PC-3 (cell line): ENCODE measurements around the gene STK33. TPM values are rescaled to one million over a fixed set of nuclear protein-coding genes. Genes with fewer than 3 reads are reported as not detected.
A peak's percentile ranks its signal among the peaks of the same experiment; 100 is the strongest.

ENCODE experiments used
- ATAC-seq: fragments of 200-7000 bp; cut with Tn5 transposase; 2 replicates; pipeline ENCODE4 v1.9.1; 2020; ENCODE audit warnings: mild to moderate bottlenecking, moderate library complexity
- BruUV-seq: library from RNA; stranded (reverse); fragments of 400-500 nt; replicated peaks from 2 replicates; lab custom pipeline; 2021; lab: Mats Ljungman, UMichigan
- CTCF ChIA-PET: fragments of 300-600 bp; sonication (Branson Sonifier 250); formaldehyde crosslinking; loops from one replicate; lab custom pipeline; 2022; ENCODE audit warnings: antibody characterized with exemption; lab: Charles Lee
- POLR2A ChIA-PET: fragments of 300-600 bp; sonication (Branson Sonifier 250); formaldehyde crosslinking; loops from one replicate; lab custom pipeline; 2022; ENCODE audit warnings: antibody characterized with exemption; ENCODE audit not compliant: unreplicated experiment; lab: Charles Lee
- DNase-seq: peaks from one replicate; pipeline ENCODE4 v3.0.0-alpha.2; 2015
- H2AFZ ChIP-seq: fragments of 300-600 bp; sonication (generic); 2 replicates; pipeline ENCODE4 v1.6.0; 2016; ENCODE audit warnings: antibody characterized with exemption, low read length
- H3F3A ChIP-seq: fragments of 300-600 bp; sonication (generic); one replicate; pipeline ENCODE4 v1.6.0; 2017; ENCODE audit warnings: antibody characterized with exemption, low read length, control low read depth, mild to moderate bottlenecking; ENCODE audit not compliant: unreplicated experiment
- H3K27ac ChIP-seq: fragments of 300-600 bp; sonication (generic); 2 replicates; pipeline ENCODE4 v1.5.1; 2016; ENCODE audit warnings: mild to moderate bottlenecking, low read length
- H3K27me3 ChIP-seq: fragments of 300-600 bp; sonication (generic); 2 replicates; pipeline ENCODE4 v1.6.1; 2016; ENCODE audit warnings: low read length, mixed read lengths
- H3K36me3 ChIP-seq: fragments of 300-600 bp; sonication (generic); 2 replicates; pipeline ENCODE4 v1.6.1; 2016; ENCODE audit warnings: low read depth, mixed run types, low read length, mixed read lengths
- H3K4me1 ChIP-seq: fragments of 300-600 bp; sonication (generic); 2 replicates; pipeline ENCODE4 v1.5.1; 2016; ENCODE audit warnings: low read length; ENCODE audit not compliant: insufficient read depth
- H3K4me2 ChIP-seq: fragments of 300-600 bp; sonication (generic); 2 replicates; pipeline ENCODE4 v1.6.0; 2016; ENCODE audit warnings: low read length
- H3K4me3 ChIP-seq: fragments of 300-600 bp; sonication (generic); 2 replicates; pipeline ENCODE4 v1.5.1; 2016; ENCODE audit warnings: mild to moderate bottlenecking, low read length, mixed read lengths
- H3K79me2 ChIP-seq: fragments of 300-600 bp; sonication (generic); 2 replicates; pipeline ENCODE4 v1.6.1; 2017; ENCODE audit warnings: low read length, mixed read lengths
- H3K9ac ChIP-seq: fragments of 300-600 bp; sonication (generic); 2 replicates; pipeline ENCODE4 v1.6.0; 2016; ENCODE audit warnings: mild to moderate bottlenecking, low read length
- H3K9me2 ChIP-seq: fragments of 300-600 bp; sonication (generic); replicated peaks from 2 replicates; pipeline ENCODE4 v1.6.1; 2016; ENCODE audit warnings: mixed run types, low read length, mixed read lengths
- H3K9me3 ChIP-seq: fragments of 300-600 bp; sonication (generic); 2 replicates; pipeline ENCODE4 v1.6.1; 2016; ENCODE audit warnings: low read length, mixed read lengths
- H4K20me1 ChIP-seq: fragments of 300-600 bp; sonication (generic); 2 replicates; pipeline ENCODE4 v1.6.1; 2016; ENCODE audit warnings: low read length, mixed read lengths
- CTCF ChIP-seq: fragments of 300-600 bp; sonication (generic); conservative IDR thresholded peaks from 2 replicates; pipeline ENCODE4 v1.5.1; 2017; ENCODE audit warnings: antibody characterized with exemption, low read depth, mild to moderate bottlenecking, low read length
- EZH2 ChIP-seq: fragments of 300-600 bp; sonication (generic); IDR thresholded peaks from one replicate; pipeline ENCODE4 v1.6.1; 2017; ENCODE audit warnings: antibody characterized with exemption, mild to moderate bottlenecking, low read length; ENCODE audit not compliant: unreplicated experiment
- EZH2phosphoT487 ChIP-seq: fragments of 300-600 bp; sonication (generic); IDR thresholded peaks from 2 replicates; pipeline ENCODE4 v1.6.1; 2018; ENCODE audit warnings: mild to moderate bottlenecking, antibody characterized with exemption, low read length, borderline replicate concordance
- intact Hi-C: fragments of 100-400 bp; cut with micrococcal nuclease; formaldehyde crosslinking; loops from 2 replicates; pipeline ENCODE4 v1.9.0; 2023
- total RNA-seq: library from RNA; depleted of rRNA; stranded (reverse); fragments of >200 nt; gene quantifications from 2 replicates; pipeline ENCODE4 v1.2.3, GENCODE V29; 2014

The STK33 gene
- total RNA-seq, 1 experiment from 2014 or later: not detected

- POLR2A ChIA-PET: interaction anchor here (0.6 kb wide), 1 partner anchor 799 kb away, joined by 3 read pairs; no protein-coding TSS in a partner anchor
These were observed 7.2 kb downstream of the STK33 start for GRCh38 chr11:8586805-8587204.

GRCh38 chr11:8586184-8586583 is 7.8 kb downstream of the STK33 start:
- Histone ChIP-seq H3K27me3 (no peaks in the 10 kb centered on the region), H3K9me2 (no peaks in the 10 kb centered on the region), H3K4me2 (no peak overlapping the region), H3K9me3 (no peaks in the 10 kb centered on the region), H4K20me1 (no peaks in the 10 kb centered on the region), H3K79me2 (no peaks in the 10 kb centered on the region), H3K4me3 (no peak overlapping the region), H3F3A (no peaks in the 10 kb centered on the region), H2AFZ (no peak overlapping the region), H3K4me1 (no peaks in the 10 kb centered on the region), H3K9ac (no peak overlapping the region), H3K36me3 (no peaks in the 10 kb centered on the region), H3K27ac (no peak overlapping the region)
- BruUV-seq: no TSS peak
- no peak for ATAC-seq
- CTCF ChIA-PET: no interaction called here
- intact Hi-C loops: no loop called here
- TF ChIP-seq EZH2: no peak
- no peak for TF ChIP-seq EZH2phosphoT487
- no peak for TF ChIP-seq CTCF
- POLR2A ChIA-PET: no interaction called here
- no peak for DNase-seq

More at GRCh38 chr11:8586805-8587204, 7.2 kb downstream of the STK33 start:
- H4K20me1 ChIP-seq: no peaks in the 10 kb centered on the region
- H3K27ac ChIP-seq: no peak overlapping the region
- no TSS peak for BruUV-seq
- H3K9ac ChIP-seq: no peak overlapping the region
- no peaks in the 10 kb centered on the region for H3K9me2 ChIP-seq
- H2AFZ ChIP-seq: no peak overlapping the region
- H3K4me3 ChIP-seq: no peak overlapping the region
- intact Hi-C loops: no loop called here
- DNase-seq (peak; percentile 14), ATAC-seq (no peak)
- H3K36me3 ChIP-seq: no peaks in the 10 kb centered on the region
- no peaks in the 10 kb centered on the region for H3K4me1 ChIP-seq
- no peak overlapping the region for H3K4me2 ChIP-seq
- H3F3A ChIP-seq: no peaks in the 10 kb centered on the region
- TF ChIP-seq CTCF (no peak), EZH2 (no peak), EZH2phosphoT487 (no peak)
- CTCF ChIA-PET: no interaction called here
- H3K79me2 ChIP-seq: no peaks in the 10 kb centered on the region
- no peaks in the 10 kb centered on the region for H3K9me3 ChIP-seq
- H3K27me3 ChIP-seq: no peaks in the 10 kb centered on the region

- Histone ChIP-seq H4K20me1 (no peaks in the 10 kb centered on the region), H3F3A (no peaks in the 10 kb centered on the region), H3K36me3 (no peaks in the 10 kb centered on the region), H3K4me3 (no peak overlapping the region), H3K9me2 (no peaks in the 10 kb centered on the region), H3K27me3 (no peaks in the 10 kb centered on the region), H3K79me2 (no peaks in the 10 kb centered on the region), H2AFZ (no peak overlapping the region), H3K9ac (no peak overlapping the region), H3K27ac (no peak overlapping the region), H3K4me1 (no peaks in the 10 kb centered on the region), H3K4me2 (no peak overlapping the region), H3K9me3 (no peaks in the 10 kb centered on the region)
- POLR2A ChIA-PET: interaction anchor here (0.6 kb wide), 1 partner anchor 273 kb away, joined by 12 read pairs; no protein-coding TSS in a partner anchor
- CTCF ChIA-PET: interaction anchor here (0.6 kb wide), 1 partner anchor 338 kb away, joined by 5 read pairs; no protein-coding TSS in a partner anchor
- no peak for DNase-seq
- ATAC-seq: no peak
- TF ChIP-seq EZH2 (no peak), EZH2phosphoT487 (no peak), CTCF (no peak)
- no TSS peak for BruUV-seq
- intact Hi-C loops: no loop called here
These were observed 9.5 kb downstream of the STK33 start for GRCh38 chr11:8584511-8584910.
